HEK293T (cell line): ENCODE measurements around the gene PAK3.

Experiments
- CTCF ChIA-PET: fragments of 350-600 bp; formaldehyde crosslinking; extraction: SDS; loops from one replicate; lab custom pipeline; 2021; ENCODE audit warnings: antibody characterized with exemption, inconsistent platforms; lab: Yijun Ruan, JAX
- POLR2A ChIA-PET: fragments of 350-600 bp; formaldehyde crosslinking; extraction: SDS; loops from one replicate; lab custom pipeline; 2020; ENCODE audit warnings: antibody characterized with exemption, inconsistent platforms; lab: Yijun Ruan, JAX
- DNase-seq: peaks from one replicate; pipeline ENCODE4 v3.0.0; 2012; ENCODE audit warnings: mixed read lengths; ENCODE audit errors: extremely low spot score
- ARNT ChIP-seq: fragments of 450-650 bp; IDR thresholded peaks from 2 replicates; pipeline ENCODE4 v1.6.1; 2017; ENCODE audit warnings: mild to moderate bottlenecking
- BHLHE40 ChIP-seq: fragments of 450-650 bp; IDR thresholded peaks from 2 replicates; pipeline ENCODE4 v1.6.1; 2016; ENCODE audit warnings: mild to moderate bottlenecking, moderate library complexity, borderline replicate concordance
- CTBP1 ChIP-seq: fragments of 450-650 bp; IDR thresholded peaks from 2 replicates; pipeline ENCODE4 v1.6.1; 2016; ENCODE audit warnings: borderline replicate concordance
- ELF4 ChIP-seq: fragments of 450-650 bp; IDR thresholded peaks from 2 replicates; pipeline ENCODE4 v1.6.1; 2017; ENCODE audit warnings: antibody characterized with exemption
- FOXA1 ChIP-seq: fragments of 450-650 bp; IDR thresholded peaks from 2 replicates; pipeline ENCODE4 v1.6.1; 2016; ENCODE audit warnings: mild to moderate bottlenecking
- FOXK2 ChIP-seq: fragments of 450-650 bp; IDR thresholded peaks from 2 replicates; pipeline ENCODE4 v1.6.1; 2016; ENCODE audit warnings: mild to moderate bottlenecking
- FOXM1 ChIP-seq: fragments of 450-650 bp; IDR thresholded peaks from 2 replicates; pipeline ENCODE4 v1.6.1; 2017; ENCODE audit warnings: mild to moderate bottlenecking, borderline replicate concordance
- HDGF ChIP-seq: fragments of 450-650 bp; IDR thresholded peaks from 2 replicates; pipeline ENCODE4 v1.6.1; 2017; ENCODE audit warnings: antibody characterized with exemption, borderline replicate concordance
- L3MBTL2 ChIP-seq: fragments of 450-650 bp; conservative IDR thresholded peaks from 2 replicates; pipeline ENCODE4 v1.6.1; 2016; ENCODE audit warnings: mild to moderate bottlenecking
- LEF1 ChIP-seq: fragments of 450-650 bp; IDR thresholded peaks from 2 replicates; pipeline ENCODE4 v1.6.1; 2017; ENCODE audit warnings: mild to moderate bottlenecking, borderline replicate concordance
- NFRKB ChIP-seq: fragments of 450-650 bp; IDR thresholded peaks from 2 replicates; pipeline ENCODE4 v1.6.1; 2016; ENCODE audit warnings: mild to moderate bottlenecking, moderate library complexity
- PKNOX1 ChIP-seq: fragments of 450-650 bp; IDR thresholded peaks from 2 replicates; pipeline ENCODE4 v1.6.1; 2016
- SP1 ChIP-seq: fragments of 450-650 bp; IDR thresholded peaks from 2 replicates; pipeline ENCODE4 v1.6.1; 2017
- SUZ12 ChIP-seq: fragments of 450-650 bp; IDR thresholded peaks from 2 replicates; pipeline ENCODE4 v1.6.1; 2016; ENCODE audit warnings: mild to moderate bottlenecking
- TARDBP ChIP-seq: fragments of 450-650 bp; IDR thresholded peaks from 2 replicates; pipeline ENCODE4 v1.6.1; 2016
- ZNF384 ChIP-seq: fragments of 450-650 bp; IDR thresholded peaks from 2 replicates; pipeline ENCODE4 v1.6.1; 2016

Gene PAK3

GRCh38 chrX:111260451-111260850 is 164.5 kb downstream of the PAK3 start:
- ChIA-PET POLR2A (no interaction called here), CTCF (interaction anchor here (1.1 kb wide), 1 partner anchor 16 kb away, joined by 3 read pairs; no protein-coding TSS in a partner anchor)
- DNase-seq: no peak
- TF ChIP-seq SP1 (no peak), FOXM1 (no peak), NFRKB (no peak), ARNT (no peak), BHLHE40 (no peak), ELF4 (no peak), ZNF384 (no peak), FOXA1 (no peak), CTBP1 (no peak), LEF1 (no peak), PKNOX1 (no peak), SUZ12 (no peak), TARDBP (no peak), L3MBTL2 (no peak), FOXK2 (no peak), HDGF (no peak)

GRCh38 chrX:111262086-111262485 is 166.1 kb downstream of the PAK3 start:
- DNase-seq: no peak
- CTCF ChIA-PET: no interaction called here
- no peak for TF ChIP-seq FOXK2
- no peak for TF ChIP-seq NFRKB
- no peak for TF ChIP-seq ZNF384
- TF ChIP-seq FOXA1: no peak
- no peak for TF ChIP-seq TARDBP
- TF ChIP-seq HDGF: no peak
- TF ChIP-seq SP1: no peak
- TF ChIP-seq L3MBTL2: no peak
- no peak for TF ChIP-seq CTBP1
- TF ChIP-seq ELF4: no peak
- no peak for TF ChIP-seq PKNOX1
- no peak for TF ChIP-seq ARNT
- no peak for TF ChIP-seq FOXM1
- no peak for TF ChIP-seq LEF1
- no peak for TF ChIP-seq SUZ12
- no peak for TF ChIP-seq BHLHE40
- POLR2A ChIA-PET: no interaction called here

GRCh38 chrX:111264385-111264784 is 168.4 kb downstream of the PAK3 start:
- CTCF ChIA-PET: no interaction called here
- POLR2A ChIA-PET: no interaction called here
- no peak for DNase-seq
- TF ChIP-seq BHLHE40 (no peak), NFRKB (no peak)

- CTCF ChIA-PET: no interaction called here
- DNase-seq: no peak
- POLR2A ChIA-PET: no interaction called here
- TF ChIP-seq SUZ12 (no peak), FOXA1 (no peak), BHLHE40 (no peak), PKNOX1 (no peak), ZNF384 (no peak), SP1 (no peak)
Measured at GRCh38 chrX:111265486-111265885, 169.5 kb downstream of the PAK3 start.

- no peak for DNase-seq
- POLR2A ChIA-PET: no interaction called here
- CTCF ChIA-PET: no interaction called here
- TF ChIP-seq FOXK2 (no peak), LEF1 (no peak), HDGF (no peak), ZNF384 (no peak), ELF4 (no peak), PKNOX1 (no peak), BHLHE40 (no peak), ARNT (no peak), SP1 (no peak), CTBP1 (no peak)
Measured at GRCh38 chrX:111268506-111268905, 172.5 kb downstream of the PAK3 start.

GRCh38 chrX:111270339-111270738 is 174.3 kb downstream of the PAK3 start, which contains the start of gene CAPN6:
CAPN6 (minus strand) TSS chrX:111270483; CDS start chrX:111263936, 6,547 bp downstream.
- peak; percentile 20 for DNase-seq
- POLR2A ChIA-PET: no interaction called here
- TF ChIP-seq ZNF384 (no peak), LEF1 (no peak), PKNOX1 (no peak), L3MBTL2 (no peak), TARDBP (no peak), CTBP1 (no peak), NFRKB (no peak)
- CTCF ChIA-PET: no interaction called here
